DND-41 (cell line): Measurements from ENCODE around the gene PANK4.

Experiments
- ATAC-seq: fragments of 200-7000 bp; cut with Tn5 transposase; 3 replicates; pipeline ENCODE4 v1.9.1; 2021; ENCODE audit warnings: low read depth; ENCODE audit not compliant: insufficient read depth
- DNase-seq: peaks from one replicate; pipeline ENCODE4 v3.0.0-alpha.2; 2020
- H2AFZ ChIP-seq: 2 replicates; pipeline ENCODE4 v1.6.0; 2012; ENCODE audit warnings: low read depth, low read length
- H3K27ac ChIP-seq: 2 replicates; pipeline ENCODE4 v1.5.1; 2012; ENCODE audit warnings: low read length, inconsistent platforms
- H3K27me3 ChIP-seq: fragments of 200-600 bp; sonication (generic); 2 replicates; pipeline ENCODE4 v1.6.0; 2012; ENCODE audit warnings: low read length, mild to moderate bottlenecking, inconsistent platforms; ENCODE audit not compliant: insufficient read depth, poor library complexity
- H3K36me3 ChIP-seq: 2 replicates; pipeline ENCODE4 v1.5.1; 2012; ENCODE audit warnings: low read length, inconsistent platforms; ENCODE audit not compliant: insufficient read depth
- H3K4me1 ChIP-seq: 2 replicates; pipeline ENCODE4 v1.5.1; 2012; ENCODE audit warnings: mild to moderate bottlenecking, low read length; ENCODE audit not compliant: insufficient read depth
- H3K4me2 ChIP-seq: 2 replicates; pipeline ENCODE4 v1.6.0; 2012; ENCODE audit warnings: mild to moderate bottlenecking, moderate library complexity, low read length, inconsistent platforms; ENCODE audit not compliant: insufficient read depth
- H3K4me3 ChIP-seq, 2 experiments: fragments of 200-600 bp in 1 of 2; shearing (Covaris generic) in 1 of 2; 2 replicates each; pipeline ENCODE4 v1.5.1; 2012 to 2016; ENCODE audit warnings: inconsistent platforms in 2 of 2, low read length in 2 of 2, mild to moderate bottlenecking in 2 of 2, low read depth in 1 of 2, moderate library complexity in 1 of 2
- H3K79me2 ChIP-seq: 2 replicates; pipeline ENCODE4 v1.6.0; 2012; ENCODE audit warnings: low read length, inconsistent platforms; ENCODE audit not compliant: insufficient read depth
- H3K9ac ChIP-seq: 2 replicates; pipeline ENCODE4 v1.6.0; 2012; ENCODE audit warnings: low read depth, mild to moderate bottlenecking, inconsistent platforms, low read length, moderate library complexity
- H3K9me3 ChIP-seq: 2 replicates; pipeline ENCODE4 v1.5.1; 2012; ENCODE audit warnings: low read length, moderate library complexity, mild to moderate bottlenecking, inconsistent platforms; ENCODE audit not compliant: insufficient read depth, severe bottlenecking
- H4K20me1 ChIP-seq: 2 replicates; pipeline ENCODE4 v1.6.0; 2012; ENCODE audit warnings: low read length; ENCODE audit not compliant: insufficient read depth
- CTCF ChIP-seq: IDR thresholded peaks from 2 replicates; pipeline ENCODE4 v1.5.1; 2012; ENCODE audit warnings: borderline replicate concordance, low read length, moderate library complexity, mild to moderate bottlenecking; ENCODE audit not compliant: poor library complexity, severe bottlenecking; ENCODE audit errors: extremely low read depth
- EZH2 ChIP-seq: IDR thresholded peaks from 3 replicates; pipeline ENCODE4 v1.6.1; 2012; ENCODE audit warnings: borderline replicate concordance, low read depth, mild to moderate bottlenecking, moderate library complexity, low read length, inconsistent platforms; ENCODE audit not compliant: severe bottlenecking

PANK4 gene

GRCh38 chr1:2458687-2459086, 67.7 kb downstream of the PANK4 start:
- Histone ChIP-seq H3K4me2 (no peak overlapping the region), H3K9ac (no peak overlapping the region), H4K20me1 (peaks cover 3% of the 10 kb centered on the region), H3K9me3 (no peaks in the 10 kb centered on the region), H3K4me3 (no peak overlapping the region), H3K4me1 (no peaks in the 10 kb centered on the region), H3K27ac (no peak overlapping the region), H3K36me3 (no peaks in the 10 kb centered on the region), H3K27me3 (no peaks in the 10 kb centered on the region), H2AFZ (no peak overlapping the region), H3K79me2 (no peaks in the 10 kb centered on the region)
- TF ChIP-seq EZH2 (no peak), CTCF (no peak)
- DNase-seq (no peak), ATAC-seq (no peak)
